Measurements from ENCODE around the gene ESR1.

DNA sequence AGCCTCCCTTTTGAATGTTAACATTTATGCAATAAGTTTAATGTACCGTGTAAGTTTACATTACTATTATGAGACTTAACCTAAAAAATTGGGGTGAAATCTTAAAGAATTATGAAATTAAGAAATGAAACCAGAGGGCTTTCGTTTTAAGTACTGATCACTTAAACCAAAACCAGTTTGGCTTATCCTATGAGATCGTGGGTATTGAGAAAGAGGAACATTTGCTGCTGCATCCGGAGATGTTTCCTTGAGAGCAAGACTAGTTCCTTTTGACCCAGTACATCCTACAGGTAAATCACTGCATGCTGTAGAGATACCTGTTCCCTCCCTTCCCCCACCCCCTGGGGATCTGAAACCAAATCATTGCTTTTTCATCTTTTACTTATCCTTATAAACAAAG is 201.3 kb downstream of the ESR1 start:
- TF ChIP-seq CTCF (IDR thresholded peaks at IDR 0.05), result no peak
- TF ChIP-seq POLR2A (IDR thresholded peaks at IDR 0.05), result no peak

All from tibial nerve (tissue), 3 donors.